ENCODE results near the gene PLEKHG4B. TPM values are rescaled to one million over a fixed set of nuclear protein-coding genes. Genes with fewer than 3 reads are reported as not detected.
"Not testable (repeated sequence)": the region's sequence is repeated elsewhere in the genome, so short reads cannot be mapped to it uniquely, and the experiment has no call there.

The PLEKHG4B gene
- polyA plus RNA-seq, 1 donor (not counting 4 experiments of a cell fraction or from before 2014, with no cell fraction given), result not detected

- dilution Hi-C loops (cut with MboI; ENCODE audit: extremely low pct_ligation_motif_present, low sequenced_read_pairs); H3K27me3 ChIP-seq (ENCODE audit: control insufficient read depth, extremely low read depth, insufficient read depth, low read length); H3K4me3 ChIP-seq (ENCODE audit: control insufficient read depth in 2 of 3, extremely low read depth in 1 of 3, insufficient read depth in 2 of 3, low read depth in 1 of 3, low read length in 3 of 3); H3K9me3 ChIP-seq (ENCODE audit: control insufficient read depth, low read depth, low read length); H3K9me1 ChIP-seq (ENCODE audit: control insufficient read depth, extremely low read depth, insufficient read depth, low read length); H3K36me3 ChIP-seq (ENCODE audit: control insufficient read depth in 2 of 2, extremely low read depth in 1 of 2, insufficient read depth in 2 of 2, low read length in 2 of 2); H4K20me1 ChIP-seq (ENCODE audit: control insufficient read depth, extremely low read depth, insufficient read depth, low read length); H3K27ac ChIP-seq (ENCODE audit: control insufficient read depth, insufficient read depth, low read length); H2AFZ ChIP-seq (ENCODE audit: control insufficient read depth, low read length); H3K9ac ChIP-seq (ENCODE audit: control insufficient read depth, extremely low read depth, insufficient read depth, low read length); DNase-seq (ENCODE audit: low read depth, low spot score); FAIRE-seq; H3K4me2 ChIP-seq (ENCODE audit: control insufficient read depth, extremely low read depth, insufficient read depth, low read depth, low read length): not testable (repeated sequence)
- H3K4me1 ChIP-seq (ENCODE audit: control insufficient read depth, extremely low read depth, insufficient read depth, low read length), result peaks cover 10% of the 10 kb centered on the region
- H3K79me2 ChIP-seq (ENCODE audit: control insufficient read depth, insufficient read depth, low read length), result peaks cover 48% of the 10 kb centered on the region
These were observed 124.1 kb downstream of the PLEKHG4B start for GRCh38 chr5:216076-216475.

- H3K9me1 ChIP-seq (ENCODE audit: control insufficient read depth, extremely low read depth, insufficient read depth, low read length); dilution Hi-C loops (cut with MboI; ENCODE audit: extremely low pct_ligation_motif_present, low sequenced_read_pairs); H3K9me3 ChIP-seq (ENCODE audit: control insufficient read depth, low read depth, low read length); FAIRE-seq; H4K20me1 ChIP-seq (ENCODE audit: control insufficient read depth, extremely low read depth, insufficient read depth, low read length); H3K27me3 ChIP-seq (ENCODE audit: control insufficient read depth, extremely low read depth, insufficient read depth, low read length); H3K36me3 ChIP-seq (ENCODE audit: control insufficient read depth in 2 of 2, extremely low read depth in 1 of 2, insufficient read depth in 2 of 2, low read length in 2 of 2): not testable (repeated sequence)
- peak within 1 kb of the TSS; percentile 62 for H2AFZ ChIP-seq (ENCODE audit: control insufficient read depth, low read length)
- DNase-seq (ENCODE audit: low read depth, low spot score), result peak; percentile 52
- H3K4me1 ChIP-seq (ENCODE audit: control insufficient read depth, extremely low read depth, insufficient read depth, low read length), result peaks cover 10% of the 10 kb centered on the region
- H3K4me2 ChIP-seq (ENCODE audit: control insufficient read depth, extremely low read depth, insufficient read depth, low read depth, low read length), result peak within 1 kb of the TSS; percentile 78
- peak within 1 kb of the TSS; percentile 87 for H3K9ac ChIP-seq (ENCODE audit: control insufficient read depth, extremely low read depth, insufficient read depth, low read length)
- peaks cover 65% of the 10 kb centered on the region for H3K79me2 ChIP-seq (ENCODE audit: control insufficient read depth, insufficient read depth, low read length)
- peak within 1 kb of the TSS; percentile 62 to 99 (median 89) for H3K4me3 ChIP-seq (ENCODE audit: control insufficient read depth in 2 of 3, extremely low read depth in 1 of 3, insufficient read depth in 2 of 3, low read depth in 1 of 3, low read length in 3 of 3)
- peak in 2 of 3 experiments; percentile 37 to 41 for TF ChIP-seq CTCF (optimal IDR thresholded peaks at IDR 0.05 in 1 of 3, IDR thresholded peaks at IDR 0.05 in 1 of 3, conservative IDR thresholded peaks at IDR 0.05 in 1 of 3; ENCODE audit: extremely low read depth in 1 of 3, insufficient read depth in 2 of 3, low read length in 3 of 3)
- H3K27ac ChIP-seq (ENCODE audit: control insufficient read depth, insufficient read depth, low read length), result peak within 1 kb of the TSS; percentile 75
These were observed 125.8 kb downstream of the PLEKHG4B start, which contains the start of the genes CCDC127 and SDHA for GRCh38 chr5:217494-218456. TSS of gene CCDC127 (minus strand) at chr5:218153. CDS start at chr5:216849, 1,304 bp downstream. TSS of gene SDHA (plus strand) at chr5:218320. CDS start at chr5:218356, 36 bp downstream.

Measured in keratinocyte (primary cell).